ENCODE data around the gene NUCB1. TPM values are rescaled to one million over a fixed set of nuclear protein-coding genes. Genes with fewer than 3 reads are reported as not detected.

Gene NUCB1
- total RNA-seq, 1 experiment from 2014 or later = 142 TPM

DNA sequence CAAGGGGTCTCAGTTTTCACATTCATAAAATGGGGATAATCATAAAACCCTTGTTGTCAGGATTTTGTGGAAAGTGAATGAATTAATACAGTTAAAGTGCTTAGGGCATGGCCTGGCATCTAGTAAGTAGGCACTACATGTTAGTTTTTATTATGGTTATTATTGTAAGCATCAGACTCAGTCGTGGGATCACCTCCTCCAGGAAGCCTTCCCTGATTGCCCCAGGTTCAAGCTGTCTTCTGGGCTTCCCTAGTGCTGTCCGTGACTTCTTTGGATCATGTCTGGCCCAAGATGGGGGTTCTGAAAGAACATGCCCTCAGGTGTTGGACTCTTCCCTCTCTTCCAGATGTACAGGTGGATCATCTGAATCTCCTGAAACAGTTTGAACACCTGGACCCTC is 10.7 kb downstream of the NUCB1 start:
- POLR2A ChIA-PET = interaction anchor here (0.7 kb wide), 1 partner anchor 58 kb away, joined by 5 read pairs; no protein-coding TSS in a partner anchor
- intact Hi-C loops (cut with micrococcal nuclease; ENCODE audit: unreplicated experiment) = no loop called here
- no peak for DNase-seq
- no TSS peak for BruUV-seq (replicated peaks)
- Mint-ChIP-seq H3K4me3 (ENCODE audit: unreplicated experiment) (no peak overlapping the region), H3K36me3 (ENCODE audit: insufficient read depth, unreplicated experiment) (peaks cover 66% of the 10 kb centered on the region), H3K27ac (ENCODE audit: unreplicated experiment) (no peak overlapping the region), H3K9me3 (ENCODE audit: unreplicated experiment) (no peaks in the 10 kb centered on the region), H3K27me3 (ENCODE audit: insufficient read depth, unreplicated experiment) (no peaks in the 10 kb centered on the region), H3K4me1 (ENCODE audit: low read depth, unreplicated experiment) (peaks cover 11% of the 10 kb centered on the region)
- peaks cover 16% of the 10 kb centered on the region for H3K4me1 ChIP-seq
- no peaks in the 10 kb centered on the region for H3K9me3 ChIP-seq
- H3K36me3 ChIP-seq (ENCODE audit: control insufficient read depth, insufficient read depth, low read length) = peaks cover 8% of the 10 kb centered on the region
- CTCF ChIA-PET = no interaction called here
- TF ChIP-seq, protein P1, sequence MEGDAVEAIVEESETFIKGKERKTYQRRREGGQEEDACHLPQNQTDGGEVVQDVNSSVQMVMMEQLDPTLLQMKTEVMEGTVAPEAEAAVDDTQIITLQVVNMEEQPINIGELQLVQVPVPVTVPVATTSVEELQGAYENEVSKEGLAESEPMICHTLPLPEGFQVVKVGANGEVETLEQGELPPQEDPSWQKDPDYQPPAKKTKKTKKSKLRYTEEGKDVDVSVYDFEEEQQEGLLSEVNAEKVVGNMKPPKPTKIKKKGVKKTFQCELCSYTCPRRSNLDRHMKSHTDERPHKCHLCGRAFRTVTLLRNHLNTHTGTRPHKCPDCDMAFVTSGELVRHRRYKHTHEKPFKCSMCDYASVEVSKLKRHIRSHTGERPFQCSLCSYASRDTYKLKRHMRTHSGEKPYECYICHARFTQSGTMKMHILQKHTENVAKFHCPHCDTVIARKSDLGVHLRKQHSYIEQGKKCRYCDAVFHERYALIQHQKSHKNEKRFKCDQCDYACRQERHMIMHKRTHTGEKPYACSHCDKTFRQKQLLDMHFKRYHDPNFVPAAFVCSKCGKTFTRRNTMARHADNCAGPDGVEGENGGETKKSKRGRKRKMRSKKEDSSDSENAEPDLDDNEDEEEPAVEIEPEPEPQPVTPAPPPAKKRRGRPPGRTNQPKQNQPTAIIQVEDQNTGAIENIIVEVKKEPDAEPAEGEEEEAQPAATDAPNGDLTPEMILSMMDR (IDR thresholded peaks at IDR 0.05; ENCODE audit: insufficient read depth in 1 of 2, low read depth in 1 of 2, low read length in 1 of 2, severe bottlenecking in 1 of 2, unreplicated experiment in 1 of 2) = no peak
- H3K4me3 ChIP-seq (ENCODE audit: low read depth, low read length) = no peak overlapping the region
- H3K27me3 ChIP-seq (replicated peaks; ENCODE audit: control insufficient read depth, insufficient read depth, low read length) = no peaks in the 10 kb centered on the region

- H3K4me1 ChIP-seq = peaks cover 5% of the 10 kb centered on the region
- Mint-ChIP-seq H3K27me3 (ENCODE audit: insufficient read depth, unreplicated experiment) (no peaks in the 10 kb centered on the region), H3K36me3 (ENCODE audit: insufficient read depth, unreplicated experiment) (peaks cover 50% of the 10 kb centered on the region), H3K4me1 (ENCODE audit: low read depth, unreplicated experiment) (peaks cover 2% of the 10 kb centered on the region), H3K9me3 (ENCODE audit: unreplicated experiment) (no peaks in the 10 kb centered on the region), H3K4me3 (ENCODE audit: unreplicated experiment) (no peak overlapping the region), H3K27ac (ENCODE audit: unreplicated experiment) (no peak overlapping the region)
- ChIA-PET POLR2A (no interaction called here), CTCF (no interaction called here)
- peaks cover 9% of the 10 kb centered on the region for H3K36me3 ChIP-seq (ENCODE audit: control insufficient read depth, insufficient read depth, low read length)
- TF ChIP-seq, protein P1 (IDR thresholded peaks at IDR 0.05; ENCODE audit: insufficient read depth in 1 of 2, low read depth in 1 of 2, low read length in 1 of 2, severe bottlenecking in 1 of 2, unreplicated experiment in 1 of 2) = no peak
- no peak overlapping the region for H3K4me3 ChIP-seq (ENCODE audit: low read depth, low read length)
- intact Hi-C loops (cut with micrococcal nuclease; ENCODE audit: unreplicated experiment) = no loop called here
- no TSS peak for BruUV-seq (replicated peaks)
- no peaks in the 10 kb centered on the region for H3K27me3 ChIP-seq (replicated peaks; ENCODE audit: control insufficient read depth, insufficient read depth, low read length)
- peak in 1 of 2 experiments; percentile 43 for DNase-seq
- no peaks in the 10 kb centered on the region for H3K9me3 ChIP-seq
Measured at GRCh38 chr19:48913114-48913889, 13.2 kb downstream of the NUCB1 start.

GRCh38 chr19:48914181-48914580 is 14.1 kb downstream of the NUCB1 start:
- no peaks in the 10 kb centered on the region for H3K27me3 Mint-ChIP-seq (ENCODE audit: insufficient read depth, unreplicated experiment)
- no peak overlapping the region for H3K4me3 Mint-ChIP-seq (ENCODE audit: unreplicated experiment)
- ChIA-PET CTCF (no interaction called here), POLR2A (no interaction called here)
- peaks cover 10% of the 10 kb centered on the region for H3K36me3 ChIP-seq (ENCODE audit: control insufficient read depth, insufficient read depth, low read length)
- H3K27ac Mint-ChIP-seq (ENCODE audit: unreplicated experiment) = no peak overlapping the region
- no peaks in the 10 kb centered on the region for H3K9me3 Mint-ChIP-seq (ENCODE audit: unreplicated experiment)
- BruUV-seq (replicated peaks) = no TSS peak
- TF ChIP-seq, protein P1 (IDR thresholded peaks at IDR 0.05; ENCODE audit: insufficient read depth in 1 of 2, low read depth in 1 of 2, low read length in 1 of 2, severe bottlenecking in 1 of 2, unreplicated experiment in 1 of 2) = no peak
- no peak for DNase-seq
- H3K4me1 Mint-ChIP-seq (ENCODE audit: low read depth, unreplicated experiment) = no peaks in the 10 kb centered on the region
- intact Hi-C loops (cut with micrococcal nuclease; ENCODE audit: unreplicated experiment) = no loop called here
- no peak overlapping the region for H3K4me3 ChIP-seq (ENCODE audit: low read depth, low read length)
- no peaks in the 10 kb centered on the region for H3K4me1 ChIP-seq
- no peaks in the 10 kb centered on the region for H3K9me3 ChIP-seq
- H3K36me3 Mint-ChIP-seq (ENCODE audit: insufficient read depth, unreplicated experiment) = peaks cover 42% of the 10 kb centered on the region
- H3K27me3 ChIP-seq (replicated peaks; ENCODE audit: control insufficient read depth, insufficient read depth, low read length) = no peaks in the 10 kb centered on the region
